Osteocyte (in vitro differentiated cells): ENCODE measurements around the gene DPY19L1. TPM values are rescaled to one million over a fixed set of nuclear protein-coding genes. Genes with fewer than 3 reads are reported as not detected.

Experiments used
- DNase-seq: peaks from one replicate; pipeline ENCODE4 v3.0.0; 2021; ENCODE audit warnings: mixed read lengths; ENCODE audit not compliant: unreplicated experiment; ENCODE audit errors: extremely low spot score
- H3K27ac Mint-ChIP-seq: one replicate; pipeline ENCODE4 v1.8.0; 2021; ENCODE audit warnings: mild to moderate bottlenecking, mixed read lengths; ENCODE audit not compliant: unreplicated experiment
- H3K27me3 Mint-ChIP-seq: one replicate; pipeline ENCODE4 v1.8.0; 2021; ENCODE audit warnings: mixed read lengths; ENCODE audit not compliant: unreplicated experiment
- H3K36me3 Mint-ChIP-seq: one replicate; pipeline ENCODE4 v1.8.0; 2021; ENCODE audit warnings: mixed read lengths; ENCODE audit not compliant: unreplicated experiment
- H3K4me1 Mint-ChIP-seq: one replicate; pipeline ENCODE4 v1.8.0; 2021; ENCODE audit warnings: mixed read lengths; ENCODE audit not compliant: unreplicated experiment
- H3K4me3 Mint-ChIP-seq: one replicate; pipeline ENCODE4 v1.8.0; 2021; ENCODE audit warnings: mild to moderate bottlenecking, moderate library complexity, mixed read lengths; ENCODE audit not compliant: unreplicated experiment
- H3K9me3 Mint-ChIP-seq: one replicate; pipeline ENCODE4 v1.8.0; 2021; ENCODE audit warnings: mixed read lengths; ENCODE audit not compliant: unreplicated experiment
- CTCF ChIP-seq: fragments of 200-600 bp; sonication (generic); IDR thresholded peaks from 2 replicates; pipeline ENCODE4 v1.5.0; 2021; ENCODE audit warnings: antibody characterized with exemption, mild to moderate bottlenecking, moderate library complexity
- total RNA-seq: library from RNA; stranded (reverse); gene quantifications from 2 replicates; pipeline ENCODE4 v1.2.1, GENCODE V29; 2021

DPY19L1 gene
- total RNA-seq, 1 donor from 2014 or later = 39.3 TPM

- no peaks in the 10 kb centered on the region for H3K36me3 Mint-ChIP-seq
- H3K27me3 Mint-ChIP-seq = no peaks in the 10 kb centered on the region
- H3K4me3 Mint-ChIP-seq = no peak overlapping the region
- H3K9me3 Mint-ChIP-seq = no peaks in the 10 kb centered on the region
- H3K27ac Mint-ChIP-seq = no peak overlapping the region
- no peak for DNase-seq
- TF ChIP-seq CTCF = no peak
- peaks cover 25% of the 10 kb centered on the region for H3K4me1 Mint-ChIP-seq
These were observed 13.0 kb downstream of the DPY19L1 start for GRCh38 chr7:35024298-35024697.

GRCh38 chr7:35022725-35023124 lies 14.6 kb downstream of the DPY19L1 start:
- no peaks in the 10 kb centered on the region for H3K9me3 Mint-ChIP-seq

GRCh38 chr7:35021445-35021844 lies 15.8 kb downstream of the DPY19L1 start:
- H3K4me1 Mint-ChIP-seq = peaks cover 22% of the 10 kb centered on the region
- no peaks in the 10 kb centered on the region for H3K9me3 Mint-ChIP-seq
- H3K27me3 Mint-ChIP-seq = no peaks in the 10 kb centered on the region
- H3K36me3 Mint-ChIP-seq = peaks cover under 1% of the 10 kb centered on the region
- no peak for TF ChIP-seq CTCF
- H3K27ac Mint-ChIP-seq = no peak overlapping the region
- no peak for DNase-seq
- no peak overlapping the region for H3K4me3 Mint-ChIP-seq

More at GRCh38 chr7:35022725-35023124, 14.6 kb downstream of the DPY19L1 start:
- no peak for TF ChIP-seq CTCF
- H3K27me3 Mint-ChIP-seq = no peaks in the 10 kb centered on the region
- H3K27ac Mint-ChIP-seq = no peak overlapping the region
- H3K4me1 Mint-ChIP-seq = peaks cover 22% of the 10 kb centered on the region
- H3K4me3 Mint-ChIP-seq = no peak overlapping the region
- no peaks in the 10 kb centered on the region for H3K36me3 Mint-ChIP-seq
- no peak for DNase-seq

GRCh38 chr7:35019801-35020200 lies 17.5 kb downstream of the DPY19L1 start:
- Mint-ChIP-seq H3K4me3 (no peak overlapping the region), H3K36me3 (peaks cover 6% of the 10 kb centered on the region), H3K27me3 (no peaks in the 10 kb centered on the region), H3K27ac (no peak overlapping the region), H3K9me3 (no peaks in the 10 kb centered on the region), H3K4me1 (peaks cover 9% of the 10 kb centered on the region)
- TF ChIP-seq CTCF = no peak
- no peak for DNase-seq

- peaks cover 6% of the 10 kb centered on the region for H3K36me3 Mint-ChIP-seq
- DNase-seq = no peak
- no peak overlapping the region for H3K4me3 Mint-ChIP-seq
- no peak overlapping the region for H3K27ac Mint-ChIP-seq
- peaks cover 5% of the 10 kb centered on the region for H3K4me1 Mint-ChIP-seq
- no peaks in the 10 kb centered on the region for H3K9me3 Mint-ChIP-seq
- TF ChIP-seq CTCF = no peak
- no peaks in the 10 kb centered on the region for H3K27me3 Mint-ChIP-seq
These were observed 18.0 kb downstream of the DPY19L1 start for GRCh38 chr7:35019179-35019729.
